ENCODE results near the gene ZBTB40.

The ZBTB40 gene

GRCh38 chr1:22434717-22435116, 16.9 kb upstream of the ZBTB40 start:
- no peak for DNase-seq

GRCh38 chr1:22436948-22437347, 14.7 kb upstream of the ZBTB40 start:
- no peak for DNase-seq

GRCh38 chr1:22437573-22437972, 14.1 kb upstream of the ZBTB40 start:
- DNase-seq, result no peak

GRCh38 chr1:22440582-22440981, 11.1 kb upstream of the ZBTB40 start:
- DNase-seq, result no peak

GRCh38 chr1:22442212-22442894, 9.3 kb upstream of the ZBTB40 start:
- no peak for DNase-seq

- peak; percentile 40 for DNase-seq
These were observed 8.3 kb upstream of the ZBTB40 start for GRCh38 chr1:22443332-22443731.

GRCh38 chr1:22444856-22445255, 6.8 kb upstream of the ZBTB40 start:
- no peak for DNase-seq

GRCh38 chr1:22447621-22448111, 4.0 kb upstream of the ZBTB40 start:
- DNase-seq, result peak; percentile 78

GRCh38 chr1:22449636-22450035, 2.0 kb upstream of the ZBTB40 start:
- DNase-seq, result no peak

GRCh38 chr1:22450351-22451021, 1.2 kb upstream of the ZBTB40 start:
- no peak for DNase-seq

- peak; percentile 13 for DNase-seq
These were observed 868 bp downstream of the ZBTB40 start for GRCh38 chr1:22452481-22452957.

- no peak for DNase-seq
These were observed 1.5 kb downstream of the ZBTB40 start for GRCh38 chr1:22453181-22453580.

GRCh38 chr1:22454476-22455056, 2.9 kb downstream of the ZBTB40 start:
- no peak for DNase-seq

- DNase-seq, result peak; percentile 7
These were observed 5.7 kb downstream of the ZBTB40 start for GRCh38 chr1:22457345-22457744.

- DNase-seq, result no peak
These were observed 6.2 kb downstream of the ZBTB40 start for GRCh38 chr1:22457836-22458235.

GRCh38 chr1:22461100-22461499, 9.4 kb downstream of the ZBTB40 start:
- no peak for DNase-seq

- DNase-seq, result no peak
These were observed 10.3 kb downstream of the ZBTB40 start for GRCh38 chr1:22461678-22462527.

GRCh38 chr1:22462928-22463327, 11.3 kb downstream of the ZBTB40 start:
- no peak for DNase-seq

- DNase-seq, result no peak
These were observed 13.4 kb downstream of the ZBTB40 start for GRCh38 chr1:22465015-22465565.

GRCh38 chr1:22465671-22466070, 14.0 kb downstream of the ZBTB40 start:
- DNase-seq, result no peak

GRCh38 chr1:22470227-22470626, 18.6 kb downstream of the ZBTB40 start:
- DNase-seq, result no peak

GRCh38 chr1:22471078-22471477, 19.4 kb downstream of the ZBTB40 start:
- peak; percentile 57 for DNase-seq

GRCh38 chr1:22471610-22472009, 20.0 kb downstream of the ZBTB40 start:
- DNase-seq, result no peak
